Measurements from ENCODE around the gene COL26A1. TPM values are rescaled to one million over a fixed set of nuclear protein-coding genes. Genes with fewer than 3 reads are reported as not detected.

Gene COL26A1
- total RNA-seq, 1 experiment from 2014 or later: 42.6 TPM

GRCh38 chr7:101386558-101387231 lies 24.0 kb downstream of the COL26A1 start:
- Mint-ChIP-seq H3K36me3 (ENCODE audit: insufficient read depth in 1 of 3, low read depth in 3 of 3) (peaks cover 6 to 16% (median 8%) of the 10 kb centered on the region in 3 experiments; a peak in 6 of 7 replicates), H3K9me3 (peaks cover under 1 to 5% of the 10 kb centered on the region in 2 experiments; a peak in 3 of 5 replicates), H3K27me3 (ENCODE audit: low read depth) (no peaks in the 10 kb centered on the region), H3K4me1 (peaks cover 15 to 19% of the 10 kb centered on the region in 2 experiments), H3K4me3 (peak overlapping the region in 1 of 2 experiments; percentile 44; a peak in 3 of 5 replicates), H3K27ac (peak overlapping the region; percentile 25 to 93 (median 84); a peak in 5 of 7 replicates)
- H3K27me3 ChIP-seq (ENCODE audit: insufficient read depth, low read length): no peaks in the 10 kb centered on the region
- H3K56ac ChIP-seq (ENCODE audit: insufficient read length, low read depth, low read length): no peak overlapping the region
- H4K8ac ChIP-seq (replicated peaks; ENCODE audit: insufficient read length, low read depth, low read length): no peak overlapping the region
- no peaks in the 10 kb centered on the region; the same call in 1 of the 2 replicates for H3K79me2 ChIP-seq (ENCODE audit: insufficient read depth, low read length)
- H2BK20ac ChIP-seq (ENCODE audit: low read depth, low read length, poor library complexity, severe bottlenecking): no peak overlapping the region
- H3K79me1 ChIP-seq (ENCODE audit: insufficient read depth, low read depth, low read length, poor library complexity, severe bottlenecking): no peaks in the 10 kb centered on the region
- peaks cover 2% of the 10 kb centered on the region; the same call in 1 of the 2 replicates for H3K4me1 ChIP-seq (ENCODE audit: insufficient read depth, low read length)
- DNase-seq: peak; percentile 62
- no peak overlapping the region for H3K9ac ChIP-seq (ENCODE audit: extremely low read depth, insufficient read length, low read length)
- TF ChIP-seq CTCF (conservative IDR thresholded peaks at IDR 0.05): no peak
- H3K14ac ChIP-seq (ENCODE audit: insufficient read depth, low read length): peak overlapping the region; percentile 1
- no peak overlapping the region for H4K5ac ChIP-seq (ENCODE audit: insufficient read length, low read depth, low read length)
- no peak overlapping the region for H3K23ac ChIP-seq (ENCODE audit: insufficient read length, low read depth, low read length)
- H4K20me1 ChIP-seq (ENCODE audit: control insufficient read depth, insufficient read depth, insufficient read length): no peaks in the 10 kb centered on the region
- H2BK120ac ChIP-seq (ENCODE audit: low read depth, low read length, poor library complexity, severe bottlenecking): no peak overlapping the region
- no peak overlapping the region for H2BK15ac ChIP-seq (ENCODE audit: low read depth, low read length)
- no CpG with 5 or more reads among the region's 21 CpGs for WGBS (ENCODE audit: extremely low coverage, insufficient read length, low lambda C conversion rate)
- no peak overlapping the region for H3K18ac ChIP-seq (ENCODE audit: insufficient read length, low read depth, low read length)
- no peak overlapping the region for H3K4me2 ChIP-seq (ENCODE audit: insufficient read depth, insufficient read length, low read length)
- H3T11ph ChIP-seq (ENCODE audit: low read length): no peak overlapping the region
- peaks cover under 1% of the 10 kb centered on the region for H3K9me3 ChIP-seq (ENCODE audit: control insufficient read depth, low read depth, low read length)
- H4K91ac ChIP-seq (ENCODE audit: insufficient read length, low read depth, low read length): no peak overlapping the region
- no peak overlapping the region for H2AK5ac ChIP-seq (ENCODE audit: insufficient read length, low read length)
- no peak overlapping the region for H3K4ac ChIP-seq (ENCODE audit: low read depth, low read length)
- H3K23me2 ChIP-seq (ENCODE audit: insufficient read length, low read depth, low read length, poor library complexity, severe bottlenecking): no peaks in the 10 kb centered on the region
- no peak overlapping the region for H2BK12ac ChIP-seq (ENCODE audit: insufficient read length, low read depth, low read length)
- no peak overlapping the region for H2BK5ac ChIP-seq (ENCODE audit: insufficient read length, low read length)
- no peak overlapping the region for H3K27ac ChIP-seq (ENCODE audit: insufficient read length, low read depth, low read length)
- H2AFZ ChIP-seq (ENCODE audit: low read length): no peak overlapping the region
